ENCODE data around the gene ATL3.

Gene ATL3

GRCh38 chr11:63705526-63705925, 34.4 kb upstream of the ATL3 start:
- no peak for DNase-seq (ENCODE audit: low spot score)
- no peak for TF ChIP-seq CTCF (IDR thresholded peaks at IDR 0.05; ENCODE audit: poor library complexity, severe bottlenecking)
- peaks cover 11% of the 10 kb centered on the region; the same call in 1 of the 2 replicates for H3K36me3 ChIP-seq (ENCODE audit: low read depth)
- no peak for ATAC-seq (ENCODE audit: low read depth)
- H3K9me3 ChIP-seq (ENCODE audit: severe bottlenecking): no peaks in the 10 kb centered on the region
- H3K4me1 ChIP-seq (ENCODE audit: insufficient read depth, poor library complexity, severe bottlenecking): no peaks in the 10 kb centered on the region
- H3K27me3 ChIP-seq (ENCODE audit: insufficient read depth, poor library complexity, severe bottlenecking): no peaks in the 10 kb centered on the region
- no peak overlapping the region for H3K27ac ChIP-seq (ENCODE audit: poor library complexity, severe bottlenecking)
- H3K4me3 ChIP-seq (ENCODE audit: severe bottlenecking): no peak overlapping the region

GRCh38 chr11:63699896-63700295, 28.7 kb upstream of the ATL3 start:
- no peaks in the 10 kb centered on the region for H3K36me3 ChIP-seq (ENCODE audit: low read depth)
- H3K4me1 ChIP-seq (ENCODE audit: insufficient read depth, poor library complexity, severe bottlenecking): no peaks in the 10 kb centered on the region
- ATAC-seq (ENCODE audit: low read depth) (no peak), DNase-seq (ENCODE audit: low spot score) (no peak)
- H3K9me3 ChIP-seq (ENCODE audit: severe bottlenecking): no peaks in the 10 kb centered on the region
- H3K27ac ChIP-seq (ENCODE audit: poor library complexity, severe bottlenecking): no peak overlapping the region
- H3K4me3 ChIP-seq (ENCODE audit: severe bottlenecking): no peak overlapping the region
- no peak for TF ChIP-seq CTCF (IDR thresholded peaks at IDR 0.05; ENCODE audit: poor library complexity, severe bottlenecking)
- H3K27me3 ChIP-seq (ENCODE audit: insufficient read depth, poor library complexity, severe bottlenecking): no peaks in the 10 kb centered on the region

- no peak for ATAC-seq (ENCODE audit: low read depth)
- TF ChIP-seq CTCF (IDR thresholded peaks at IDR 0.05; ENCODE audit: poor library complexity, severe bottlenecking): no peak
- H3K4me1 ChIP-seq (ENCODE audit: insufficient read depth, poor library complexity, severe bottlenecking): no peaks in the 10 kb centered on the region
- no peaks in the 10 kb centered on the region for H3K27me3 ChIP-seq (ENCODE audit: insufficient read depth, poor library complexity, severe bottlenecking)
- H3K9me3 ChIP-seq (ENCODE audit: severe bottlenecking): no peaks in the 10 kb centered on the region
- no peak for DNase-seq (ENCODE audit: low spot score)
- H3K27ac ChIP-seq (ENCODE audit: poor library complexity, severe bottlenecking): no peak overlapping the region
- no peaks in the 10 kb centered on the region for H3K36me3 ChIP-seq (ENCODE audit: low read depth)
- no peak overlapping the region for H3K4me3 ChIP-seq (ENCODE audit: severe bottlenecking)
These were observed 28.0 kb upstream of the ATL3 start for GRCh38 chr11:63698976-63699733.

- Histone ChIP-seq H3K4me1 (ENCODE audit: insufficient read depth, poor library complexity, severe bottlenecking) (peaks cover 6% of the 10 kb centered on the region), H3K9me3 (ENCODE audit: severe bottlenecking) (no peaks in the 10 kb centered on the region), H3K27me3 (ENCODE audit: insufficient read depth, poor library complexity, severe bottlenecking) (no peaks in the 10 kb centered on the region), H3K36me3 (ENCODE audit: low read depth) (no peaks in the 10 kb centered on the region), H3K4me3 (ENCODE audit: severe bottlenecking) (no peak overlapping the region), H3K27ac (ENCODE audit: poor library complexity, severe bottlenecking) (no peak overlapping the region)
- ATAC-seq (ENCODE audit: low read depth) (no peak), DNase-seq (ENCODE audit: low spot score) (no peak)
- TF ChIP-seq CTCF (IDR thresholded peaks at IDR 0.05; ENCODE audit: poor library complexity, severe bottlenecking): no peak
These were observed 23.4 kb upstream of the ATL3 start for GRCh38 chr11:63694596-63694995.

GRCh38 chr11:63687845-63688244, 16.7 kb upstream of the ATL3 start:
- Histone ChIP-seq H3K4me1 (ENCODE audit: insufficient read depth, poor library complexity, severe bottlenecking) (peaks cover 26% of the 10 kb centered on the region), H3K9me3 (ENCODE audit: severe bottlenecking) (no peaks in the 10 kb centered on the region), H3K27ac (ENCODE audit: poor library complexity, severe bottlenecking) (no peak overlapping the region), H3K36me3 (ENCODE audit: low read depth) (peaks cover 9% of the 10 kb centered on the region; the same call in 1 of the 2 replicates), H3K27me3 (ENCODE audit: insufficient read depth, poor library complexity, severe bottlenecking) (no peaks in the 10 kb centered on the region), H3K4me3 (ENCODE audit: severe bottlenecking) (no peak overlapping the region)
- no peak for DNase-seq (ENCODE audit: low spot score)
- no peak for TF ChIP-seq CTCF (IDR thresholded peaks at IDR 0.05; ENCODE audit: poor library complexity, severe bottlenecking)
- ATAC-seq (ENCODE audit: low read depth): no peak
